ENCODE measurements around the gene RPSA.

The RPSA gene

GRCh38 chr3:39429466-39429865, 22.9 kb downstream of the RPSA start:
- no peak for TF ChIP-seq CTCF (conservative IDR thresholded peaks at IDR 0.05; ENCODE audit: low read depth)
- no peak overlapping the region for H3K27ac ChIP-seq
- CTCF ChIA-PET = no interaction called here
- no peak for DNase-seq (ENCODE audit: low spot score)
- POLR2A ChIA-PET (ENCODE audit: low non-redundant PET) = no interaction called here

GRCh38 chr3:39432342-39432741, 25.8 kb downstream of the RPSA start:
- H3K27ac ChIP-seq = no peak overlapping the region
- ChIA-PET CTCF (no interaction called here), POLR2A (ENCODE audit: low non-redundant PET) (no interaction called here)
- TF ChIP-seq CTCF (conservative IDR thresholded peaks at IDR 0.05; ENCODE audit: low read depth) = no peak
- DNase-seq (ENCODE audit: low spot score) = no peak

GRCh38 chr3:39433642-39434041, 27.1 kb downstream of the RPSA start:
- POLR2A ChIA-PET (ENCODE audit: low non-redundant PET) = no interaction called here
- no peak for DNase-seq (ENCODE audit: low spot score)
- CTCF ChIA-PET = no interaction called here
- H3K27ac ChIP-seq = peak overlapping the region; percentile 45
- TF ChIP-seq CTCF (conservative IDR thresholded peaks at IDR 0.05; ENCODE audit: low read depth) = no peak

GRCh38 chr3:39434574-39434973, 28.1 kb downstream of the RPSA start:
- ChIA-PET POLR2A (ENCODE audit: low non-redundant PET) (no interaction called here), CTCF (no interaction called here)
- TF ChIP-seq CTCF (conservative IDR thresholded peaks at IDR 0.05; ENCODE audit: low read depth) = no peak
- peak overlapping the region; percentile 45 for H3K27ac ChIP-seq
- no peak for DNase-seq (ENCODE audit: low spot score)

- POLR2A ChIA-PET (ENCODE audit: low non-redundant PET) = no interaction called here
- CTCF ChIA-PET = interaction anchor here (0.5 to 0.7 kb wide), 2 partner anchors 8 to 19 kb away, joined by 3 read pairs; no protein-coding TSS in a partner anchor
- H3K27ac ChIP-seq = peak overlapping the region; percentile 45; the same call in 1 of the 2 replicates
- TF ChIP-seq CTCF (conservative IDR thresholded peaks at IDR 0.05; ENCODE audit: low read depth) = no peak
- no peak for DNase-seq (ENCODE audit: low spot score)
Measured at GRCh38 chr3:39435006-39435748, 28.7 kb downstream of the RPSA start.

- TF ChIP-seq CTCF (conservative IDR thresholded peaks at IDR 0.05; ENCODE audit: low read depth) = no peak
- ChIA-PET POLR2A (ENCODE audit: low non-redundant PET) (no interaction called here), CTCF (no interaction called here)
- H3K27ac ChIP-seq = no peak overlapping the region
- no peak for DNase-seq (ENCODE audit: low spot score)
Measured at GRCh38 chr3:39438880-39439279, 32.4 kb downstream of the RPSA start.
